WTC11 (cell line): Measurements from ENCODE around the gene TRIM62.

Source experiments
- ATF1 ChIP-seq: sonication (generic); formaldehyde crosslinking; IDR thresholded peaks from 2 replicates; pipeline ENCODE4 v1.8.1; 2023; ENCODE audit warnings: mild to moderate bottlenecking, moderate library complexity, missing genetic modification reagents
- ETV6 ChIP-seq: sonication (generic); formaldehyde crosslinking; IDR thresholded peaks from 2 replicates; pipeline ENCODE4 v1.8.1; 2022; ENCODE audit warnings: mild to moderate bottlenecking, missing genetic modification reagents
- KAT7 ChIP-seq: sonication (generic); formaldehyde crosslinking; IDR thresholded peaks from 2 replicates; pipeline ENCODE4 v1.8.1; 2023; ENCODE audit warnings: missing genetic modification reagents, mild to moderate bottlenecking, borderline replicate concordance
- NR2C2 ChIP-seq: sonication (generic); formaldehyde crosslinking; IDR thresholded peaks from 2 replicates; pipeline ENCODE4 v1.8.0; 2022; ENCODE audit warnings: mild to moderate bottlenecking, missing genetic modification reagents
- SMAD4 ChIP-seq: sonication (generic); formaldehyde crosslinking; IDR thresholded peaks from 2 replicates; pipeline ENCODE4 v1.8.0; 2022; ENCODE audit warnings: mild to moderate bottlenecking, missing genetic modification reagents
- ZNF263 ChIP-seq: sonication (generic); formaldehyde crosslinking; IDR thresholded peaks from 2 replicates; pipeline ENCODE4 v1.8.1; 2022; ENCODE audit warnings: low read depth, mild to moderate bottlenecking, moderate library complexity, missing genetic modification reagents
- TF ChIP-seq, protein P1 (sequence below): fragments of 200-600 bp; IDR thresholded peaks from 2 replicates; pipeline ENCODE4 v1.8.0; 2022; ENCODE audit warnings: antibody characterized with exemption
- TF ChIP-seq, protein P2 (sequence below): sonication (generic); formaldehyde crosslinking; IDR thresholded peaks from 2 replicates; pipeline ENCODE4 v1.8.1; 2022; ENCODE audit warnings: mild to moderate bottlenecking, moderate library complexity, missing genetic modification reagents
- TF ChIP-seq, protein P3 (sequence below): fragments of 250-450 bp; sonication (Bioruptor Pico); IDR thresholded peaks from 2 replicates; pipeline ENCODE4 v2.1.2; 2022; ENCODE audit warnings: mild to moderate bottlenecking, moderate library complexity
- TF ChIP-seq, protein P4 (sequence below): sonication (generic); formaldehyde crosslinking; conservative IDR thresholded peaks from 2 replicates; pipeline ENCODE4 v1.8.1; 2022; ENCODE audit warnings: mild to moderate bottlenecking, missing genetic modification reagents
- TF ChIP-seq, protein P5 (sequence below): sonication (generic); formaldehyde crosslinking; IDR thresholded peaks from 2 replicates; pipeline ENCODE4 v1.8.1; 2023; ENCODE audit warnings: mild to moderate bottlenecking, missing genetic modification reagents, moderate library complexity
- TF ChIP-seq, protein P6 (sequence below): fragments of 250-450 bp; sonication (Bioruptor Pico); IDR thresholded peaks from 2 replicates; pipeline ENCODE4 v1.9.0; 2021; ENCODE audit warnings: moderate library complexity, mild to moderate bottlenecking, inconsistent platforms, borderline replicate concordance
- TF ChIP-seq, protein P7 (sequence below): sonication (generic); formaldehyde crosslinking; IDR thresholded peaks from 2 replicates; pipeline ENCODE4 v1.8.0; 2022; ENCODE audit warnings: mild to moderate bottlenecking, missing genetic modification reagents
- TF ChIP-seq, protein P8 (sequence below): sonication (generic); formaldehyde crosslinking; IDR thresholded peaks from 2 replicates; pipeline ENCODE4 v1.8.0; 2022; ENCODE audit warnings: missing genetic modification reagents

DNA sequence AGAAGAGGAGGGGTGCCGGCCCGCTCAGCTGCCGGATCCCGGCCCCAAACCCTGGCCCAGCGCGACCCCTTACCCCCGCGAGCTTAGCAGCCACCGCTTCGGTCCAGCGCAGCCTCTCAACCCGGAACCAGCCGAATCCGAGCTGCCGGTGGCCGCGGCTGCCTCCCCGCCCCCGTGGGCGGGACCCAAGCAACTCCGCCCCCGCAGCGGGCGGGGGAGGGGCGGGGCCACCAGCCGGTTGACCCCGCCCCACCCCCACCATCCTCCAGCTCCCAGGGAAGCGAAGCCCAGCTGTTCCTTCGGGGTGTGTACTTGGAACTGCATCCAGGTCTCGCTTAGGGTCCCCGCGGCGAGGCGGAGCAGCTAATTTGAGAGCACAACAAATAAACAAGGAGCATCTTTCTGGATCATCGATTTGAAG, at the start of gene TRIM62:
- TF ChIP-seq ETV6: no peak
- TF ChIP-seq, protein P1, sequence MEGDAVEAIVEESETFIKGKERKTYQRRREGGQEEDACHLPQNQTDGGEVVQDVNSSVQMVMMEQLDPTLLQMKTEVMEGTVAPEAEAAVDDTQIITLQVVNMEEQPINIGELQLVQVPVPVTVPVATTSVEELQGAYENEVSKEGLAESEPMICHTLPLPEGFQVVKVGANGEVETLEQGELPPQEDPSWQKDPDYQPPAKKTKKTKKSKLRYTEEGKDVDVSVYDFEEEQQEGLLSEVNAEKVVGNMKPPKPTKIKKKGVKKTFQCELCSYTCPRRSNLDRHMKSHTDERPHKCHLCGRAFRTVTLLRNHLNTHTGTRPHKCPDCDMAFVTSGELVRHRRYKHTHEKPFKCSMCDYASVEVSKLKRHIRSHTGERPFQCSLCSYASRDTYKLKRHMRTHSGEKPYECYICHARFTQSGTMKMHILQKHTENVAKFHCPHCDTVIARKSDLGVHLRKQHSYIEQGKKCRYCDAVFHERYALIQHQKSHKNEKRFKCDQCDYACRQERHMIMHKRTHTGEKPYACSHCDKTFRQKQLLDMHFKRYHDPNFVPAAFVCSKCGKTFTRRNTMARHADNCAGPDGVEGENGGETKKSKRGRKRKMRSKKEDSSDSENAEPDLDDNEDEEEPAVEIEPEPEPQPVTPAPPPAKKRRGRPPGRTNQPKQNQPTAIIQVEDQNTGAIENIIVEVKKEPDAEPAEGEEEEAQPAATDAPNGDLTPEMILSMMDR: no peak
- no peak for TF ChIP-seq ZNF263 (CRISPR knock-in tag)
- TF ChIP-seq, protein P2, sequence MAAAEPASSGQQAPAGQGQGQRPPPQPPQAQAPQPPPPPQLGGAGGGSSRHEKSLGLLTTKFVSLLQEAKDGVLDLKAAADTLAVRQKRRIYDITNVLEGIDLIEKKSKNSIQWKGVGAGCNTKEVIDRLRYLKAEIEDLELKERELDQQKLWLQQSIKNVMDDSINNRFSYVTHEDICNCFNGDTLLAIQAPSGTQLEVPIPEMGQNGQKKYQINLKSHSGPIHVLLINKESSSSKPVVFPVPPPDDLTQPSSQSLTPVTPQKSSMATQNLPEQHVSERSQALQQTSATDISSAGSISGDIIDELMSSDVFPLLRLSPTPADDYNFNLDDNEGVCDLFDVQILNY (CRISPR knock-in tag): no peak
- TF ChIP-seq, protein P3, sequence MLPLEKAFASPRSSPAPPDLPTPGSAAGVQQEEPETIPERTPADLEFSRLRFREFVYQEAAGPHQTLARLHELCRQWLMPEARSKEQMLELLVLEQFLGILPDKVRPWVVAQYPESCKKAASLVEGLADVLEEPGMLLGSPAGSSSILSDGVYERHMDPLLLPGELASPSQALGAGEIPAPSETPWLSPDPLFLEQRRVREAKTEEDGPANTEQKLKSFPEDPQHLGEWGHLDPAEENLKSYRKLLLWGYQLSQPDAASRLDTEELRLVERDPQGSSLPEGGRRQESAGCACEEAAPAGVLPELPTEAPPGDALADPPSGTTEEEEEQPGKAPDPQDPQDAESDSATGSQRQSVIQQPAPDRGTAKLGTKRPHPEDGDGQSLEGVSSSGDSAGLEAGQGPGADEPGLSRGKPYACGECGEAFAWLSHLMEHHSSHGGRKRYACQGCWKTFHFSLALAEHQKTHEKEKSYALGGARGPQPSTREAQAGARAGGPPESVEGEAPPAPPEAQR (CRISPR knock-in tag): no peak
- TF ChIP-seq KAT7 (CRISPR knock-in tag): no peak
- no peak for TF ChIP-seq SMAD4 (CRISPR knock-in tag)
- no peak for TF ChIP-seq NR2C2 (CRISPR knock-in tag)
- TF ChIP-seq, protein P4, sequence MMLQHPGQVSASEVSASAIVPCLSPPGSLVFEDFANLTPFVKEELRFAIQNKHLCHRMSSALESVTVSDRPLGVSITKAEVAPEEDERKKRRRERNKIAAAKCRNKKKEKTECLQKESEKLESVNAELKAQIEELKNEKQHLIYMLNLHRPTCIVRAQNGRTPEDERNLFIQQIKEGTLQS (CRISPR knock-in tag): no peak
- TF ChIP-seq, protein P5, sequence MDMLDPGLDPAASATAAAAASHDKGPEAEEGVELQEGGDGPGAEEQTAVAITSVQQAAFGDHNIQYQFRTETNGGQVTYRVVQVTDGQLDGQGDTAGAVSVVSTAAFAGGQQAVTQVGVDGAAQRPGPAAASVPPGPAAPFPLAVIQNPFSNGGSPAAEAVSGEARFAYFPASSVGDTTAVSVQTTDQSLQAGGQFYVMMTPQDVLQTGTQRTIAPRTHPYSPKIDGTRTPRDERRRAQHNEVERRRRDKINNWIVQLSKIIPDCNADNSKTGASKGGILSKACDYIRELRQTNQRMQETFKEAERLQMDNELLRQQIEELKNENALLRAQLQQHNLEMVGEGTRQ (CRISPR knock-in tag): 0 out of 2 replicates have a peak, but pooled peaks have one; percentile 5
- TF ChIP-seq, protein P6, sequence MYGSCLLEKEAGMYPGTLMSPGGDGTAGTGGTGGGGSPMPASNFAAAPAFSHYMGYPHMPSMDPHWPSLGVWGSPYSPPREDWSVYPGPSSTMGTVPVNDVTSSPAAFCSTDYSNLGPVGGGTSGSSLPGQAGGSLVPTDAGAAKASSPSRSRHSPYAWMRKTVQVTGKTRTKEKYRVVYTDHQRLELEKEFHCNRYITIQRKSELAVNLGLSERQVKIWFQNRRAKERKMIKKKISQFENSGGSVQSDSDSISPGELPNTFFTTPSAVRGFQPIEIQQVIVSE (CRISPR knock-in tag): no peak
- TF ChIP-seq, protein P7, sequence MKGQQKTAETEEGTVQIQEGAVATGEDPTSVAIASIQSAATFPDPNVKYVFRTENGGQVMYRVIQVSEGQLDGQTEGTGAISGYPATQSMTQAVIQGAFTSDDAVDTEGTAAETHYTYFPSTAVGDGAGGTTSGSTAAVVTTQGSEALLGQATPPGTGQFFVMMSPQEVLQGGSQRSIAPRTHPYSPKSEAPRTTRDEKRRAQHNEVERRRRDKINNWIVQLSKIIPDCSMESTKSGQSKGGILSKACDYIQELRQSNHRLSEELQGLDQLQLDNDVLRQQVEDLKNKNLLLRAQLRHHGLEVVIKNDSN (CRISPR knock-in tag): no peak
- no peak for TF ChIP-seq ATF1
- TF ChIP-seq, protein P8, sequence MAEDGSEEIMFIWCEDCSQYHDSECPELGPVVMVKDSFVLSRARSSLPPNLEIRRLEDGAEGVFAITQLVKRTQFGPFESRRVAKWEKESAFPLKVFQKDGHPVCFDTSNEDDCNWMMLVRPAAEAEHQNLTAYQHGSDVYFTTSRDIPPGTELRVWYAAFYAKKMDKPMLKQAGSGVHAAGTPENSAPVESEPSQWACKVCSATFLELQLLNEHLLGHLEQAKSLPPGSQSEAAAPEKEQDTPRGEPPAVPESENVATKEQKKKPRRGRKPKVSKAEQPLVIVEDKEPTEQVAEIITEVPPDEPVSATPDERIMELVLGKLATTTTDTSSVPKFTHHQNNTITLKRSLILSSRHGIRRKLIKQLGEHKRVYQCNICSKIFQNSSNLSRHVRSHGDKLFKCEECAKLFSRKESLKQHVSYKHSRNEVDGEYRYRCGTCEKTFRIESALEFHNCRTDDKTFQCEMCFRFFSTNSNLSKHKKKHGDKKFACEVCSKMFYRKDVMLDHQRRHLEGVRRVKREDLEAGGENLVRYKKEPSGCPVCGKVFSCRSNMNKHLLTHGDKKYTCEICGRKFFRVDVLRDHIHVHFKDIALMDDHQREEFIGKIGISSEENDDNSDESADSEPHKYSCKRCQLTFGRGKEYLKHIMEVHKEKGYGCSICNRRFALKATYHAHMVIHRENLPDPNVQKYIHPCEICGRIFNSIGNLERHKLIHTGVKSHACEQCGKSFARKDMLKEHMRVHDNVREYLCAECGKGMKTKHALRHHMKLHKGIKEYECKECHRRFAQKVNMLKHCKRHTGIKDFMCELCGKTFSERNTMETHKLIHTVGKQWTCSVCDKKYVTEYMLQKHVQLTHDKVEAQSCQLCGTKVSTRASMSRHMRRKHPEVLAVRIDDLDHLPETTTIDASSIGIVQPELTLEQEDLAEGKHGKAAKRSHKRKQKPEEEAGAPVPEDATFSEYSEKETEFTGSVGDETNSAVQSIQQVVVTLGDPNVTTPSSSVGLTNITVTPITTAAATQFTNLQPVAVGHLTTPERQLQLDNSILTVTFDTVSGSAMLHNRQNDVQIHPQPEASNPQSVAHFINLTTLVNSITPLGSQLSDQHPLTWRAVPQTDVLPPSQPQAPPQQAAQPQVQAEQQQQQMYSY (CRISPR knock-in tag): peak; percentile 35; the same call in 1 of the 2 replicates
